HCT116 (cell line): Measurements from ENCODE around the gene ENPP6. TPM values are rescaled to one million over a fixed set of nuclear protein-coding genes. Genes with fewer than 3 reads are reported as not detected.

Experiments
- ATAC-seq: fragments of 200-7000 bp; cut with Tn5 transposase; 2 replicates; pipeline ENCODE4 v1.9.1; 2020; ENCODE audit warnings: mild to moderate bottlenecking, moderate library complexity
- BruUV-seq: library from RNA; stranded (reverse); fragments of 400-500 nt; replicated peaks from 2 replicates; lab custom pipeline; 2021; lab: Mats Ljungman, UMichigan
- CTCF ChIA-PET: fragments of 300-600 bp; sonication (Branson Sonifier 250); formaldehyde crosslinking; loops from one replicate; lab custom pipeline; 2021; ENCODE audit warnings: antibody characterized with exemption; lab: Charles Lee
- POLR2A ChIA-PET: fragments of 300-600, 350-600 bp; sonication (Branson Sonifier 250); formaldehyde crosslinking; loops from one replicate; lab custom pipeline; 2021; ENCODE audit warnings: antibody characterized with exemption; lab: Charles Lee
- RAD21 ChIA-PET, 2 experiments: fragments of 300-600 bp; sonication (Branson Sonifier 250); formaldehyde crosslinking; loops; one replicate each; lab custom pipeline; 2023; ENCODE audit warnings: low total read pairs in 2 of 2; ENCODE audit not compliant: uncharacterized antibody in 2 of 2, unreplicated experiment in 2 of 2, low non-redundant PET in 1 of 2; lab: Charles Lee
- DNase-seq: peaks from one replicate; pipeline ENCODE4 v3.0.0-alpha.2; 2010; ENCODE audit warnings: low read depth, low spot score
- H2AFZ ChIP-seq: fragments of 200-600 bp; shearing (Covaris generic), sonication (generic); 2 replicates; pipeline ENCODE4 v1.6.1; 2017; ENCODE audit warnings: low read depth, mixed run types, mixed read lengths, antibody characterized with exemption, low read length; ENCODE audit not compliant: poor library complexity, severe bottlenecking
- H3K27ac ChIP-seq: 2 replicates; pipeline ENCODE4 v1.5.1; 2012; ENCODE audit warnings: low read depth, low read length
- H3K27me3 ChIP-seq: fragments of 200-600 bp; sonication (generic); 2 replicates; pipeline ENCODE4 v1.6.1; 2016; ENCODE audit warnings: mixed run types, low read length, mixed read lengths; ENCODE audit not compliant: insufficient read depth
- H3K36me3 ChIP-seq, 2 experiments: fragments of 200-500 bp in 1 of 2; fragments of 200-600 bp in 1 of 2; sonication (Bioruptor generic) in 1 of 2; sonication (generic) in 1 of 2; 2 replicates each; pipeline versions ENCODE4 v1.5.1 to v1.6.1; 2014 to 2016; ENCODE audit warnings: low read length in 2 of 2, inconsistent platforms in 1 of 2, mixed read lengths in 1 of 2, mixed run types in 1 of 2; ENCODE audit not compliant: insufficient read depth in 2 of 2, control insufficient read depth in 1 of 2
- H3K4me1 ChIP-seq, 2 experiments: fragments of 200-600 bp in 1 of 2; sonication (generic) in 1 of 2; 2 replicates each; pipeline versions ENCODE4 v1.5.1 to v1.6.1; 2012 to 2017; ENCODE audit warnings: low read length in 2 of 2, inconsistent platforms in 1 of 2, mild to moderate bottlenecking in 1 of 2, mixed read lengths in 1 of 2, mixed run types in 1 of 2, moderate library complexity in 1 of 2; ENCODE audit not compliant: insufficient read depth in 2 of 2, control insufficient read depth in 1 of 2
- H3K4me2 ChIP-seq: fragments of 200-600 bp; sonication (generic); 2 replicates; pipeline ENCODE4 v1.6.1; 2017; ENCODE audit warnings: mixed run types, low read length, mixed read lengths
- H3K4me3 ChIP-seq, 2 experiments: fragments of 200-600 bp in 1 of 2; sonication (generic) in 1 of 2; replicated peaks in 1 of 2; 2 replicates each; pipeline ENCODE4 v1.5.1; 2011 to 2016; ENCODE audit warnings: low read length in 2 of 2, control low read depth in 1 of 2, low read depth in 1 of 2, mild to moderate bottlenecking in 1 of 2, mixed read lengths in 1 of 2, mixed run types in 1 of 2
- H3K79me2 ChIP-seq: fragments of 200-600 bp; sonication (generic); 2 replicates; pipeline ENCODE4 v1.6.1; 2017; ENCODE audit warnings: mild to moderate bottlenecking, mixed run types, low read length, moderate library complexity, mixed read lengths; ENCODE audit not compliant: insufficient read depth
- H3K9ac ChIP-seq: fragments of 200-600 bp; sonication (generic); 2 replicates; pipeline ENCODE4 v1.6.1; 2016; ENCODE audit warnings: low read length, mixed read lengths
- H3K9me2 ChIP-seq: fragments of 200-600 bp; sonication (generic), shearing (Covaris generic); 2 replicates; pipeline ENCODE4 v1.6.1; 2017; ENCODE audit warnings: mixed run types, mild to moderate bottlenecking, moderate library complexity; ENCODE audit not compliant: insufficient read depth
- H3K9me3 ChIP-seq, 2 experiments: fragments of 200-500 bp in 1 of 2; fragments of 200-600 bp in 1 of 2; sonication (Bioruptor generic) in 1 of 2; sonication (generic) in 1 of 2; 2 replicates each; pipeline ENCODE4 v1.6.1; 2014 to 2017; ENCODE audit warnings: low read length in 2 of 2, mixed read lengths in 2 of 2, inconsistent platforms in 1 of 2, low read depth in 1 of 2, mild to moderate bottlenecking in 1 of 2, mixed run types in 1 of 2, moderate library complexity in 1 of 2; ENCODE audit not compliant: control insufficient read depth in 1 of 2, insufficient read depth in 1 of 2
- H4K20me1 ChIP-seq: fragments of 200-600 bp; sonication (generic), shearing (Covaris generic); 2 replicates; pipeline ENCODE4 v1.6.1; 2017; ENCODE audit warnings: mixed run types, mild to moderate bottlenecking, moderate library complexity; ENCODE audit not compliant: insufficient read depth
- ATF3 ChIP-seq: IDR thresholded peaks from 2 replicates; pipeline ENCODE4 v1.6.1; 2012
- CBX3 ChIP-seq: IDR thresholded peaks from 2 replicates; pipeline ENCODE4 v1.6.1; 2012; ENCODE audit warnings: low read depth
- CTCF ChIP-seq, 3 experiments: fragments of 200-600 bp in 1 of 3; sonication (generic) in 1 of 3; IDR thresholded peaks in 2 of 3; conservative IDR thresholded peaks in 1 of 3; 2 replicates each; pipeline ENCODE4 v1.5.1; 2012 to 2017; ENCODE audit warnings: low read depth in 2 of 3, low read length in 2 of 3, antibody characterized with exemption in 1 of 3, borderline replicate concordance in 1 of 3, control low read depth in 1 of 3, mild to moderate bottlenecking in 1 of 3, mixed read lengths in 1 of 3, mixed run types in 1 of 3, moderate library complexity in 1 of 3; ENCODE audit not compliant: insufficient read depth in 1 of 3
- EGR1 ChIP-seq: IDR thresholded peaks from 2 replicates; pipeline ENCODE4 v1.6.1; 2012; ENCODE audit warnings: low read depth
- ELF1 ChIP-seq: IDR thresholded peaks from 2 replicates; pipeline ENCODE4 v1.6.1; 2012; ENCODE audit warnings: low read depth, borderline replicate concordance
- EZH2 ChIP-seq: fragments of 200-600 bp; sonication (generic); IDR thresholded peaks from 2 replicates; pipeline ENCODE4 v1.6.1; 2017; ENCODE audit warnings: antibody characterized with exemption, mixed run types
- EZH2phosphoT487 ChIP-seq: fragments of 200-600 bp; IDR thresholded peaks from 2 replicates; pipeline ENCODE4 v1.6.1; 2018; ENCODE audit warnings: antibody characterized with exemption, borderline replicate concordance
- JUND ChIP-seq: IDR thresholded peaks from 2 replicates; pipeline ENCODE4 v1.6.1; 2012
- MAX ChIP-seq: IDR thresholded peaks from 2 replicates; pipeline ENCODE4 v1.6.1; 2012
- POLR2A ChIP-seq: IDR thresholded peaks from 2 replicates; pipeline ENCODE4 v1.7.0; 2011; ENCODE audit warnings: borderline replicate concordance; ENCODE audit not compliant: insufficient read depth, insufficient read length; ENCODE audit errors: extremely low read depth
- SIN3A ChIP-seq: IDR thresholded peaks from 2 replicates; pipeline ENCODE4 v1.6.1; 2012; ENCODE audit warnings: low read depth
- SP1 ChIP-seq: IDR thresholded peaks from 2 replicates; pipeline ENCODE4 v1.6.1; 2012; ENCODE audit warnings: low read depth
- SRF ChIP-seq: IDR thresholded peaks from 2 replicates; pipeline ENCODE4 v1.6.1; 2012; ENCODE audit warnings: low read depth
- TCF7L2 ChIP-seq: IDR thresholded peaks from 2 replicates; pipeline ENCODE4 v1.7.0; 2011; ENCODE audit warnings: borderline replicate concordance, inconsistent platforms; ENCODE audit not compliant: insufficient read depth, insufficient read length; ENCODE audit errors: extremely low read depth
- YY1 ChIP-seq: IDR thresholded peaks from 2 replicates; pipeline ENCODE4 v1.6.1; 2011; ENCODE audit warnings: low read length, low read depth, moderate library complexity, mild to moderate bottlenecking; ENCODE audit not compliant: insufficient replicate concordance; ENCODE audit errors: extremely low read depth
- ZBTB33 ChIP-seq: IDR thresholded peaks from 2 replicates; pipeline ENCODE4 v1.6.1; 2011; ENCODE audit warnings: mild to moderate bottlenecking, low read length, moderate library complexity; ENCODE audit not compliant: insufficient replicate concordance; ENCODE audit errors: extremely low read depth
- ZFX ChIP-seq: fragments of 450-650 bp; IDR thresholded peaks from 2 replicates; pipeline ENCODE4 v1.6.1; 2017
- intact Hi-C: fragments of 100-400 bp; cut with micrococcal nuclease; formaldehyde crosslinking; loops from 2 replicates; pipeline ENCODE4 v1.10.0; 2022
- total RNA-seq: library from RNA; stranded (reverse); gene quantifications from one replicate; pipeline ENCODE4 v1.2.1, GENCODE V29; 2021; ENCODE audit not compliant: unreplicated experiment

Gene ENPP6
- total RNA-seq, 1 experiment from 2014 or later = not detected

- TF ChIP-seq TCF7L2 (no peak), JUND (no peak), CBX3 (no peak), ZFX (no peak), CTCF (IDR thresholded peaks at IDR 0.05 in 2 of 3, conservative IDR thresholded peaks at IDR 0.05 in 1 of 3; ENCODE audit: borderline replicate concordance in 1 of 3, insufficient read depth in 1 of 3, low read depth in 2 of 3, low read length in 2 of 3) (no peak), EZH2 (no peak), SP1 (no peak), EGR1 (no peak), ZBTB33 (no peak), SIN3A (no peak), MAX (no peak), ELF1 (no peak), EZH2phosphoT487 (no peak), YY1 (no peak), POLR2A (no peak), ATF3 (no peak), SRF (no peak)
- no peak overlapping the region for H2AFZ ChIP-seq
- no peak overlapping the region for H3K9ac ChIP-seq
- no peaks in the 10 kb centered on the region for H3K9me2 ChIP-seq
- H3K79me2 ChIP-seq = no peaks in the 10 kb centered on the region
- ChIA-PET POLR2A (no interaction called here), CTCF (no interaction called here), RAD21 (no interaction called here)
- H3K27ac ChIP-seq = no peak overlapping the region
- H4K20me1 ChIP-seq = no peaks in the 10 kb centered on the region
- intact Hi-C loops = no loop called here
- BruUV-seq = no TSS peak
- 0 out of 4 replicates have a peak, but pooled peaks cover 0 to 5% of the 10 kb centered on the region in 2 experiments for H3K4me1 ChIP-seq
- DNase-seq (no peak), ATAC-seq (no peak)
- no peaks in the 10 kb centered on the region for H3K36me3 ChIP-seq
- H3K4me2 ChIP-seq = no peak overlapping the region
- no peaks in the 10 kb centered on the region for H3K27me3 ChIP-seq
- H3K9me3 ChIP-seq = no peaks in the 10 kb centered on the region
- no peak overlapping the region for H3K4me3 ChIP-seq
Measured at GRCh38 chr4:184188443-184189400, 29.0 kb downstream of the ENPP6 start.
